DOHH2 (cell line): ENCODE measurements around the gene IL1RAPL1.

Source experiments
- CTCF ChIP-seq: fragments of 200-600 bp; sonication (generic); IDR thresholded peaks from one replicate; pipeline ENCODE4 v1.5.1; 2014; ENCODE audit warnings: antibody characterized with exemption, mild to moderate bottlenecking, low read depth, low read length; ENCODE audit not compliant: poor library complexity, severe bottlenecking
- EZH2phosphoT487 ChIP-seq: fragments of 200-600 bp; sonication (generic); IDR thresholded peaks from 2 replicates; pipeline ENCODE4 v1.6.1; 2017; ENCODE audit warnings: borderline replicate concordance, mild to moderate bottlenecking, antibody characterized with exemption, low read length, moderate library complexity, mixed read lengths

- TF ChIP-seq CTCF (no peak), EZH2phosphoT487 (no peak)
Observed at GRCh38 chrX:28626515-28626914, 39.3 kb downstream of the IL1RAPL1 start.
